HG02678 (cell line): Measurements from ENCODE around the gene ZNF107.
"Not testable (repeated sequence)": the region's sequence is repeated elsewhere in the genome, so short reads cannot be mapped to it uniquely, and the experiment has no call there.

Experiments
- ATAC-seq: cut with Tn5 transposase; IDR thresholded peaks from one replicate; pipeline ENCODE4 v1.9.1; 2021; ENCODE audit warnings: mild to moderate bottlenecking, moderate library complexity; ENCODE audit not compliant: unreplicated experiment

ZNF107 gene

DNA sequence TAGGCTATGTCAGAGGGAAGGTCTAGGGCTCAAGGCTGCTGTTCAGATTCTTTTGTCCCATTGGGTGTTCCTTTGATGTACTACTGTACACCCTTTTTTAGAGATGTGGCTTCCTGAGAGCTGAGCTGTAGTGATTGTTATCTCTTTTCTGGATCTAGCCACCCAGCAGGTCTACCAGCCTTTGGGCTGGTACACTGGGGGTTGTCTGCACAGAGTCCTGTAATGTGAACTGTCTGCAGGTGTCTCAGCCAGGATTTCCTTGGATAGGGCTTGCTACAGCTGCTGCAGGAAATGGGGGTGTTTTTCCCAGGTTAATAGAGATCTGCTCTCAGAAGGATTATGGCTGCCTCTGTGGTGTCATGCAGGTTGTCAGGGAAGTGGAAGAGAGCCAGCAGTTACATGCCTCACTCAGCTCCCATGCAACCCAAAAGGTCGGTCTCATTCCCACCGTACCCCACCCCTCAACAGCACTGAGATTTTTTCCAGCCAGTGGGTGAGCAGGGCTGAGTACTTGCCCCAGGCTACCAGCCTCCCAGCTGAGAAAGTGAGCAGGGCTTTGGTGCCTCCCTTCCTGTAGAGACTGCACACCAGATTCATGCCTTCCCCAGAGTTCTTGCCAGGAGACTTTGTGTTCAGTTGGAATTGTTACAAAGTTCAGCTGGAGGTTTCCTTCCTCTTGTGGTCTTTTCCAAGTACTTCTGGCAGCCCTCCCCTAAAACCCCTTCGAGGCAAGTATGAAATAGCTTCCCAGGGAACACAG lies 63.3 kb downstream of the ZNF107 start:
- ATAC-seq = no peak

GRCh38 chr7:64733550-64734240 lies 67.8 kb downstream of the ZNF107 start:
- no peak for ATAC-seq

- ATAC-seq = no peak
These were observed 70.6 kb downstream of the ZNF107 start for GRCh38 chr7:64736575-64736974.

DNA sequence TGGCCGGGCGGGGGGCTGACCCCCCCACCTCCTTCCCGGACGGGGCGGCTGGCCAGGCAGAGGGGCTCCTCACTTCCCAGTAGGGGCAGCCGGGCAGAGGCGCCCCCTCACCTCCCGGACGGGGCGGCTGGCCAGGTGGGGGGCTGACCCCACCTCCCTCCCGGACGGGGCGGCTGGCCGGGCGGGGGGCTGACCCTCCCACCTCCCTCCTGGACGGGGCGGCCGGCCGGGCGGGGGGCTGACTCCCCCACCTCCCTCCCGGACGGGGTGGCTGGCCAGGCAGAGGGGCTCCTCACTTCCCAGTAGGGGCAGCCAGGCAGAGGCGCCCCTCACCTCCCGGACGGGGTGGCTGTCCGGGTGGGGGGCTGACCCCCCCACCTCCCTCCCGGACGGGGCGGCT lies 72.5 kb downstream of the ZNF107 start:
- ATAC-seq = not testable (repeated sequence)

- not testable (repeated sequence) for ATAC-seq
These were observed 73.0 kb downstream of the ZNF107 start for GRCh38 chr7:64738953-64739352.

DNA sequence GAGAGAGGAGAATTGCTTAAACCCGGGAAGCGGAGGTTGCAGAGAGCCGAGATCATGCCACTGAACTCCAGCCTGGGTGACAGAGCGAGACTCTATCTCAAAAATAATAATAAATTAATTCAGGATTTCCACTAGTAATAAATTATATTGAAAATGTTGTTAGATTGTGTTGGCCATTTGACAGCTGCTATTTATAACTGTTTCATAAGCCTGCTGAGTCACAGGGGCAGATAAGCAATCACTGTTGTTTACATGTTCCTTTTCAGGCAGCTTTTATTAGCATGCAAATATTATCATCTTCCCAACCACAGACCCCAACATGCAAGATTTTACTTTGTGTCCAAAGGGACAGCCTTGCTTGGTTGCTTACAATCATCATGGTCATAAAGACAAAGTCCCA lies 78.7 kb downstream of the ZNF107 start:
- ATAC-seq = no peak

GRCh38 chr7:64747802-64748201 lies 81.9 kb downstream of the ZNF107 start:
- no peak for ATAC-seq

DNA sequence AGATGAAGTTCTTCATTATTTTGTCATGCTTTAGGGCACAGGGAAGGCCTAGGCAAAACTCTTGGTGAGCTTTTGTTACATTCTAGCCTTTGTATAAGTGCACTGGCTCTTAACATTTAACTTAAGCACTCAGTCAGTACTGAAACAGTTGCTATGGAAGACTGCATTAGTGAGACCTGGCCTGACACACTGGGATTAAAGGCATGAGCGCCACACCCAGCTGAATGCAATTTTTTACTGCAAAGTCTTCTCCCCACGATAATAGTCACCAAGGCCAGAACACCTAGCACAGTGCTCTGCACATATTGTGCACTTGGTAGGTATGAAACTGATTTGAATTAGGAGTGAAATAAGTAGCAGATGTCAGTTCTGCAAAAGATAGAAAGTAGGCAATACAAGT lies 87.1 kb downstream of the ZNF107 start:
- no peak for ATAC-seq

GRCh38 chr7:64755865-64756264 lies 89.9 kb downstream of the ZNF107 start:
- no peak for ATAC-seq

GRCh38 chr7:64758151-64758550 lies 92.2 kb downstream of the ZNF107 start:
- ATAC-seq = no peak
